Upper lobe of left lung (tissue), 6 donors: ENCODE results near the gene ADH5. TPM values are rescaled to one million over a fixed set of nuclear protein-coding genes. Genes with fewer than 3 reads are reported as not detected.

Source experiments
- ATAC-seq, 2 donors: fragments of 200-7000 bp; cut with Tn5 transposase; one replicate each; pipeline ENCODE4 v1.9.1; 2022; ENCODE audit warnings: mild to moderate bottlenecking in 2 of 2, moderate library complexity in 2 of 2; ENCODE audit not compliant: low FRiP score in 2 of 2
- DNase-seq, 2 donors: peaks; one replicate each; pipeline ENCODE4 v3.0.0-alpha.2; 2019 to 2020
- H3K27ac ChIP-seq, 4 donors: fragments of 200-600 bp; sonication (generic); one replicate each; pipeline ENCODE4 v1.5.1; 2016 to 2019
- H3K27me3 ChIP-seq, 4 donors: fragments of 200-600 bp; sonication (generic); one replicate each; pipeline ENCODE4 v1.5.1; 2017 to 2019
- H3K36me3 ChIP-seq, 4 donors: fragments of 200-600 bp; sonication (generic); one replicate each; pipeline ENCODE4 v1.5.1; 2016 to 2019
- H3K4me1 ChIP-seq, 4 donors: fragments of 200-600 bp; sonication (generic); one replicate each; pipeline ENCODE4 v1.5.1; 2018 to 2019
- H3K4me3 ChIP-seq, 4 donors: fragments of 200-600 bp; sonication (generic); one replicate each; pipeline ENCODE4 v1.5.1; 2017 to 2019; ENCODE audit warnings: mild to moderate bottlenecking in 2 of 4, moderate library complexity in 1 of 4
- H3K9me3 ChIP-seq, 4 donors: fragments of 200-600 bp; sonication (generic); one replicate each; pipeline ENCODE4 v1.5.1; 2018 to 2019
- EP300 ChIP-seq, 4 donors: sonication (generic); formaldehyde crosslinking; IDR thresholded peaks; one replicate each; pipeline ENCODE4 v1.5.1; 2017; ENCODE audit warnings: antibody characterized with exemption in 4 of 4, control low read depth in 2 of 4
- POLR2A ChIP-seq, 4 donors: fragments of 450-650 bp; IDR thresholded peaks; one replicate each; pipeline ENCODE4 v1.5.1; 2016 to 2017; ENCODE audit warnings: antibody characterized with exemption in 4 of 4, mild to moderate bottlenecking in 2 of 4
- POLR2AphosphoS5 ChIP-seq, 2 donors: sonication (generic); formaldehyde crosslinking; IDR thresholded peaks; one replicate each; pipeline ENCODE4 v1.5.1; 2017; ENCODE audit warnings: antibody characterized with exemption in 2 of 2
- WGBS, 2 donors: methylation state at CpG; one replicate each; pipeline ENCODE4 v1.1.5; 2017 to 2018; 5-methylcytosine and 5-hydroxymethylcytosine counted together
- total RNA-seq, 6 donors: library from RNA; depleted of rRNA in 4 of 6; stranded (reverse); fragments of >200 nt in 4 of 6; gene quantifications; one replicate each; pipeline versions ENCODE4 v1.1.0 to v1.2.1, GENCODE V29; 2016 to 2021
- TF ChIP-seq, protein P1 (sequence below), 6 experiments: fragments of 450-650 bp in 4 of 6; fragments of 200-600 bp in 2 of 6; sonication (generic) in 2 of 6; IDR thresholded peaks; one replicate each; pipeline ENCODE4 v1.5.1; 2016 to 2019; ENCODE audit warnings: antibody characterized with exemption in 6 of 6
- donor health status: DM: no; HTN: no; CAD: no; lungs with moderate emphysema.
- donor health status: DM: no; HTN: yes; CAD: no; lungs with severe emphysema.

Gene ADH5
- total RNA-seq, 6 donors from 2014 or later, result 46.1 to 188 (median 97.6) TPM

GRCh38 chr4:99052902-99053301 lies 35.7 kb downstream of the ADH5 start:
- no peaks in the 10 kb centered on the region for H3K27me3 ChIP-seq
- no peak for TF ChIP-seq POLR2AphosphoS5 (IDR thresholded peaks at IDR 0.05)
- no peak for TF ChIP-seq POLR2A (IDR thresholded peaks at IDR 0.05)
- TF ChIP-seq, protein P1, sequence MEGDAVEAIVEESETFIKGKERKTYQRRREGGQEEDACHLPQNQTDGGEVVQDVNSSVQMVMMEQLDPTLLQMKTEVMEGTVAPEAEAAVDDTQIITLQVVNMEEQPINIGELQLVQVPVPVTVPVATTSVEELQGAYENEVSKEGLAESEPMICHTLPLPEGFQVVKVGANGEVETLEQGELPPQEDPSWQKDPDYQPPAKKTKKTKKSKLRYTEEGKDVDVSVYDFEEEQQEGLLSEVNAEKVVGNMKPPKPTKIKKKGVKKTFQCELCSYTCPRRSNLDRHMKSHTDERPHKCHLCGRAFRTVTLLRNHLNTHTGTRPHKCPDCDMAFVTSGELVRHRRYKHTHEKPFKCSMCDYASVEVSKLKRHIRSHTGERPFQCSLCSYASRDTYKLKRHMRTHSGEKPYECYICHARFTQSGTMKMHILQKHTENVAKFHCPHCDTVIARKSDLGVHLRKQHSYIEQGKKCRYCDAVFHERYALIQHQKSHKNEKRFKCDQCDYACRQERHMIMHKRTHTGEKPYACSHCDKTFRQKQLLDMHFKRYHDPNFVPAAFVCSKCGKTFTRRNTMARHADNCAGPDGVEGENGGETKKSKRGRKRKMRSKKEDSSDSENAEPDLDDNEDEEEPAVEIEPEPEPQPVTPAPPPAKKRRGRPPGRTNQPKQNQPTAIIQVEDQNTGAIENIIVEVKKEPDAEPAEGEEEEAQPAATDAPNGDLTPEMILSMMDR (IDR thresholded peaks at IDR 0.05), result no peak
- TF ChIP-seq EP300 (IDR thresholded peaks at IDR 0.05), result no peak
- H3K4me1 ChIP-seq, result peaks cover 3 to 7% (median 4%) of the 10 kb centered on the region in 4 donors
- DNase-seq (no peak), ATAC-seq (no peak)
- no peak overlapping the region for H3K27ac ChIP-seq
- H3K36me3 ChIP-seq, result peaks cover 0 to 51% (median 8%) of the 10 kb centered on the region in 4 donors
- H3K9me3 ChIP-seq, result no peaks in the 10 kb centered on the region
- H3K4me3 ChIP-seq, result no peak overlapping the region

DNA sequence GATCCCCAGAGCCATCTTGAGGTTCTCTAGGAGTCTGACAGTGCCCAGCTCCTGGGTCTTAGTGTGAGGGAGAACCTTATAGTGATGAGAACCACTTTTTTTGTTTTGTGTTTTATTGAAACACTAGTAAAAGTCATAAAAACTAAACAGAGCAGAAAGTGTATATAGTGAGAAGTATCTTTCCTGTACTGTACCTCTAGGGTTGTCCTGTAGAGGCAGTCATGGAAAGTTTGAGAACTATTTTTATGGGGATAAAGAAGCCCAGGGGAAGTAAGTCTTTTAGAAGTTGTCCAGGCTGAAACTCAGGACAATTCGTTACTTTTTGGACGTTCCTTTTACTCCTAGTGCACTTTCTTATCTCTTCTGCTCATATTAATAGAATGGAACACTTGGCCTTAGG lies 40.9 kb downstream of the ADH5 start:
- TF ChIP-seq EP300 (IDR thresholded peaks at IDR 0.05) (no peak), POLR2A (IDR thresholded peaks at IDR 0.05) (no peak), POLR2AphosphoS5 (IDR thresholded peaks at IDR 0.05) (no peak)
- TF ChIP-seq, protein P1 (IDR thresholded peaks at IDR 0.05), result no peak
- WGBS, 2 donors, result 96 to 98% methylated on average over 2 of the region's 2 CpGs
- no peaks in the 10 kb centered on the region for H3K27me3 ChIP-seq
- no peak overlapping the region for H3K27ac ChIP-seq
- H3K4me3 ChIP-seq, result no peak overlapping the region
- no peaks in the 10 kb centered on the region for H3K9me3 ChIP-seq
- H3K4me1 ChIP-seq, result peaks cover 0 to 2% (median 0%) of the 10 kb centered on the region in 4 donors
- ATAC-seq (no peak), DNase-seq (no peak)
- H3K36me3 ChIP-seq, result peaks cover 2 to 49% (median 10%) of the 10 kb centered on the region in 4 donors

GRCh38 chr4:99043346-99043745 lies 45.2 kb downstream of the ADH5 start:
- 36 to 53% methylated on average over 2 of the region's 2 CpGs for WGBS, 2 donors
- no peak for ATAC-seq
- Histone ChIP-seq H3K4me3 (no peak overlapping the region), H3K27me3 (no peaks in the 10 kb centered on the region), H3K36me3 (peaks cover 2 to 16% (median 5%) of the 10 kb centered on the region in 4 donors), H3K4me1 (peaks cover 0 to 2% (median 0%) of the 10 kb centered on the region in 4 donors), H3K27ac (no peak overlapping the region), H3K9me3 (no peaks in the 10 kb centered on the region)
- no peak for TF ChIP-seq POLR2A (IDR thresholded peaks at IDR 0.05)
- no peak for TF ChIP-seq EP300 (IDR thresholded peaks at IDR 0.05)
- DNase-seq, result no peak

GRCh38 chr4:99038213-99038612 lies 50.4 kb downstream of the ADH5 start:
- Histone ChIP-seq H3K36me3 (peaks cover 0 to 6% (median 0%) of the 10 kb centered on the region in 4 donors), H3K4me3 (no peak overlapping the region), H3K27me3 (no peaks in the 10 kb centered on the region), H3K4me1 (peaks cover 0 to 2% (median 0%) of the 10 kb centered on the region in 4 donors), H3K27ac (no peak overlapping the region), H3K9me3 (no peaks in the 10 kb centered on the region)
- DNase-seq (no peak), ATAC-seq (no peak)
- no peak for TF ChIP-seq POLR2AphosphoS5 (IDR thresholded peaks at IDR 0.05)
- TF ChIP-seq POLR2A (IDR thresholded peaks at IDR 0.05), result no peak
- TF ChIP-seq, protein P1 (IDR thresholded peaks at IDR 0.05), result no peak
- TF ChIP-seq EP300 (IDR thresholded peaks at IDR 0.05), result no peak
- 94 to 100% methylated on average over 1 of the region's 1 CpG for WGBS, 2 donors

GRCh38 chr4:99033956-99034355 lies 54.6 kb downstream of the ADH5 start:
- ATAC-seq (no peak), DNase-seq (no peak)
- no peak overlapping the region for H3K27ac ChIP-seq
- 95 to 97% methylated on average over 4 of the region's 4 CpGs for WGBS, 2 donors
- no peaks in the 10 kb centered on the region for H3K27me3 ChIP-seq
- no peaks in the 10 kb centered on the region for H3K9me3 ChIP-seq
- TF ChIP-seq POLR2A (IDR thresholded peaks at IDR 0.05) (no peak), POLR2AphosphoS5 (IDR thresholded peaks at IDR 0.05) (no peak), EP300 (IDR thresholded peaks at IDR 0.05) (no peak)
- TF ChIP-seq, protein P1 (IDR thresholded peaks at IDR 0.05), result no peak
- H3K4me3 ChIP-seq, result no peak overlapping the region
- H3K4me1 ChIP-seq, result peaks cover 0 to 4% (median 0%) of the 10 kb centered on the region in 4 donors
- H3K36me3 ChIP-seq, result peaks cover 0 to 6% (median 0%) of the 10 kb centered on the region in 4 donors
